GM12878 (cell line): ENCODE measurements around the gene INSC. TPM values are rescaled to one million over a fixed set of nuclear protein-coding genes. Genes with fewer than 3 reads are reported as not detected.

Experiments
- ATAC-seq: fragments of 200-7000 bp; cut with Tn5 transposase; 3 replicates; pipeline ENCODE4 v1.9.1; 2020; ENCODE audit warnings: mild to moderate bottlenecking, moderate library complexity
- BruUV-seq: library from RNA; stranded (reverse); fragments of 400-500 nt; replicated peaks from 2 replicates; lab custom pipeline; 2021; lab: Mats Ljungman, UMichigan
- CTCF ChIA-PET: fragments of 300-600 bp; sonication (Branson Sonifier 250); formaldehyde crosslinking; extraction: SDS; loops from one replicate; lab custom pipeline; 2021; ENCODE audit warnings: inconsistent platforms; lab: Yijun Ruan, JAX
- POLR2A ChIA-PET: fragments of 350-600 bp; formaldehyde crosslinking; extraction: SDS; loops from one replicate; lab custom pipeline; 2021; ENCODE audit warnings: inconsistent platforms; lab: Charles Lee
- RAD21 ChIA-PET: fragments of 300-600 bp; sonication (Branson Sonifier 250); formaldehyde crosslinking; loops from one replicate; lab custom pipeline; 2023; ENCODE audit warnings: antibody characterized with exemption; ENCODE audit not compliant: unreplicated experiment; lab: Charles Lee
- SMC1A ChIA-PET: fragments of 300-600 bp; sonication (Branson Sonifier 250); formaldehyde crosslinking; loops from one replicate; lab custom pipeline; 2023; ENCODE audit not compliant: unreplicated experiment, uncharacterized antibody; lab: Charles Lee
- DNase-seq: peaks from one replicate; pipeline ENCODE4 v3.0.0-alpha.2; 2011; ENCODE audit warnings: low read depth, low spot score
- FAIRE-seq: peaks from 3 replicates; lab custom pipeline; 2011; peaks lifted over from hg19 to GRCh38; lab: Jason Lieb, UNC
- H2AFZ ChIP-seq: 2 replicates; pipeline ENCODE4 v1.6.0; 2011; ENCODE audit warnings: low read depth, low read length, control low read depth; ENCODE audit not compliant: control insufficient read depth
- H3K27ac ChIP-seq: 2 replicates; pipeline ENCODE4 v1.5.1; 2011; ENCODE audit warnings: control low read depth; ENCODE audit not compliant: control insufficient read depth, insufficient read depth
- H3K27me3 ChIP-seq, 2 experiments: replicated peaks in 1 of 2; 2 replicates each; pipeline versions ENCODE4 v1.6.0 to v1.6.1; 2011; ENCODE audit warnings: low read length in 1 of 2; ENCODE audit not compliant: control insufficient read depth in 2 of 2, insufficient read depth in 2 of 2
- H3K36me3 ChIP-seq, 2 experiments: 2 replicates each; pipeline ENCODE4 v1.5.1; 2011; ENCODE audit warnings: low read length in 1 of 2; ENCODE audit not compliant: control insufficient read depth in 2 of 2, insufficient read depth in 2 of 2
- H3K4me1 ChIP-seq: 2 replicates; pipeline ENCODE4 v1.6.1; 2011; ENCODE audit warnings: mild to moderate bottlenecking, low read length, moderate library complexity, mixed read lengths; ENCODE audit not compliant: control insufficient read depth, insufficient read depth
- H3K4me2 ChIP-seq: 2 replicates; pipeline ENCODE4 v1.6.0; 2011; ENCODE audit warnings: control low read depth; ENCODE audit not compliant: control insufficient read depth, insufficient read depth
- H3K4me3 ChIP-seq: fragments of 200-600 bp; sonication (generic); 2 replicates; pipeline ENCODE4 v1.5.1; 2016
- H3K79me2 ChIP-seq: 2 replicates; pipeline ENCODE4 v1.6.0; 2011; ENCODE audit warnings: low read length; ENCODE audit not compliant: control insufficient read depth, insufficient read depth
- H3K9ac ChIP-seq: 2 replicates; pipeline ENCODE4 v1.8.0; 2011; ENCODE audit warnings: low read length, control low read depth, mixed read lengths; ENCODE audit not compliant: control insufficient read depth, insufficient read depth
- H3K9me3 ChIP-seq: replicated peaks from 3 replicates; pipeline ENCODE4 v1.5.1; 2011; ENCODE audit warnings: mild to moderate bottlenecking, low read length; ENCODE audit not compliant: control insufficient read depth, insufficient read depth
- H4K20me1 ChIP-seq: 2 replicates; pipeline ENCODE4 v1.6.0; 2011; ENCODE audit not compliant: control insufficient read depth, insufficient read depth
- ASH2L ChIP-seq: fragments of 300-600, 200-600 bp; sonication (generic); IDR thresholded peaks from 2 replicates; pipeline ENCODE4 v1.6.1; 2017; ENCODE audit warnings: low read depth, mild to moderate bottlenecking, borderline replicate concordance
- BHLHE40 ChIP-seq, 2 experiments: fragments of 450-650 bp in 1 of 2; IDR thresholded peaks; 2 replicates each; pipeline ENCODE4 v1.6.1; 2011 to 2017; ENCODE audit warnings: low read depth in 2 of 2, borderline replicate concordance in 1 of 2, improper control_type of control experiment in 1 of 2, low read length in 1 of 2, mild to moderate bottlenecking in 1 of 2
- FOXK2 ChIP-seq: fragments of 450-650 bp; IDR thresholded peaks from 2 replicates; pipeline ENCODE4 v1.6.1; 2017; ENCODE audit warnings: mild to moderate bottlenecking, moderate library complexity
- GABPA ChIP-seq: IDR thresholded peaks from 2 replicates; pipeline ENCODE4 v1.6.1; 2014; ENCODE audit warnings: antibody characterized with exemption, low read depth, mild to moderate bottlenecking, inconsistent platforms
- JUND ChIP-seq: IDR thresholded peaks from 2 replicates; pipeline ENCODE4 v1.6.1; 2012; ENCODE audit warnings: low read depth, mild to moderate bottlenecking, low read length, improper control_type of control experiment, moderate library complexity
- KAT2A ChIP-seq: conservative IDR thresholded peaks from 2 replicates; pipeline ENCODE4 v1.6.1; 2011; ENCODE audit warnings: low read depth, low read length; ENCODE audit not compliant: control insufficient read depth
- MEF2A ChIP-seq: IDR thresholded peaks from 2 replicates; pipeline ENCODE4 v1.6.1; 2011; ENCODE audit warnings: low read depth, mild to moderate bottlenecking, low read length, moderate library complexity; ENCODE audit not compliant: insufficient read depth
- NR2C2 ChIP-seq: IDR thresholded peaks from 2 replicates; pipeline ENCODE4 v1.6.1; 2011; ENCODE audit warnings: borderline replicate concordance, low read depth; ENCODE audit not compliant: control insufficient read depth, insufficient read length
- SKIL ChIP-seq: fragments of 450-650 bp; IDR thresholded peaks from 2 replicates; pipeline ENCODE4 v1.6.1; 2017; ENCODE audit warnings: mild to moderate bottlenecking, low read depth, inconsistent platforms; ENCODE audit not compliant: poor library complexity, severe bottlenecking
- TARDBP ChIP-seq: IDR thresholded peaks from 2 replicates; pipeline ENCODE4 v1.6.1; 2016; ENCODE audit warnings: borderline replicate concordance
- ZBTB40 ChIP-seq: fragments of 450-650 bp; IDR thresholded peaks from 2 replicates; pipeline ENCODE4 v1.6.1; 2016; ENCODE audit warnings: mild to moderate bottlenecking, moderate library complexity, borderline replicate concordance
- ZZZ3 ChIP-seq: IDR thresholded peaks from 2 replicates; pipeline ENCODE4 v1.6.1; 2011; ENCODE audit warnings: low read depth; ENCODE audit not compliant: control insufficient read depth, insufficient read length
- WGBS: methylation state at CpG from one replicate; pipeline ENCODE4 v1.1.6; 2016; ENCODE audit warnings: low lambda C conversion rate; ENCODE audit not compliant: insufficient replicate concordance, insufficient coverage; ENCODE audit errors: missing lambda C conversion rate; 5-methylcytosine and 5-hydroxymethylcytosine counted together
- in situ Hi-C: fragments of 300-500 bp; cut with MboI; formaldehyde crosslinking; loops from 9 replicates; pipeline ENCODE4 v1.14.3; 2018; ENCODE audit warnings: mixed read lengths
- intact Hi-C: fragments of 100-400 bp; cut with micrococcal nuclease; formaldehyde crosslinking; loops from one replicate; pipeline ENCODE4 v1.14.2; 2022; ENCODE audit not compliant: unreplicated experiment
- polyA plus RNA-seq, 11 experiments: library from polyadenylated mRNA; depleted of rRNA in 4 of 11; unstranded in 6 of 11; stranded (reverse) in 5 of 11; fragments of >200 nt; fragmentation: Nextera tagmentation in 4 of 11; fragmentation: Illumina TruSeq in 1 of 11; extraction: Ambion mirVana in 4 of 11; extraction: Trizol in 1 of 11; gene quantifications; 1 replicate in 1 of 11; 2 replicates in 10 of 11; pipeline versions ENCODE4 v1.2.1 to v1.2.3, GENCODE V29; 2011 to 2016; ENCODE audit warnings: inconsistent platforms in 2 of 11, missing spikeins in 2 of 11, low read depth in 1 of 11
- total RNA-seq, 4 experiments: library from RNA; depleted of rRNA in 3 of 4; stranded (reverse); fragments of >200 nt in 3 of 4; fragmentation: Illumina TruSeq in 1 of 4; extraction: Trizol in 1 of 4; gene quantifications; 2 replicates each; pipeline versions ENCODE4 v1.2.1 to v1.2.3, GENCODE V29; 2013 to 2021
- TF ChIP-seq, protein P1 (sequence below): fragments of 450-650 bp; IDR thresholded peaks from 2 replicates; pipeline ENCODE4 v1.6.1; 2017; ENCODE audit warnings: antibody characterized with exemption, mild to moderate bottlenecking, moderate library complexity

Gene INSC
- total and polyA plus RNA-seq, 10 of the 15 experiments (the other 5 are each of a cell fraction or from before 2014, with no cell fraction given), result 0.13 to 0.33 TPM; not detected in 8

DNA sequence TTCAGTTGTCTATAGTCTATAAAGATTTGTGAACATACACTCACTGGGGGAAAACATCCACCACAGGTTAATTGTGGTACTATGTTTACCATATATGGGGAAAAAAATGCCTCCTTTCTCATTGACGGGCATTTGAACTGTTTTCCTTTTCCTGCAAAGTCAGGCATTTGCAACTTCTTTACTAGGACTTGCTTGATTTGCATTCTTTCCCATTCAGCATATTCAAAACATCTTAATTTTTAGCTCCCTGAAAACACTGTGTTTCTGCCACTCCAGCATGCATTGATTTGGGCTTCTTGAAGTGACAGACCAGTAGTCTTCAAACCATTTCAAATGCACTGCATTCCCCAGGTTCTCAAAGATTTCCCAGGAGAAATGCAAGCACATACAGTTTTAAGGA lies 67.6 kb downstream of the INSC start:
- DNase-seq, result no peak
- no peak overlapping the region for H2AFZ ChIP-seq
- H3K4me1 ChIP-seq, result no peaks in the 10 kb centered on the region; the same call in 1 of the 2 replicates
- H3K27me3 ChIP-seq, result no peaks in the 10 kb centered on the region; a peak in 1 of 4 replicates
- no peak overlapping the region for H3K9ac ChIP-seq
- ChIA-PET CTCF (interaction anchor here (1.0 kb wide), 1 partner anchor 82 kb away, joined by 3 read pairs; no protein-coding TSS in a partner anchor), POLR2A (no interaction called here), RAD21 (no interaction called here), SMC1A (no interaction called here)
- WGBS, result 93% methylated on average over 1 of the region's 1 CpG
- FAIRE-seq, result no peak
- no peaks in the 10 kb centered on the region for H4K20me1 ChIP-seq
- H3K36me3 ChIP-seq, result no peaks in the 10 kb centered on the region
- TF ChIP-seq GABPA (no peak), ZZZ3 (no peak), TARDBP (no peak), NR2C2 (no peak), BHLHE40 (IDR thresholded peaks at IDR 0.05; ENCODE audit: borderline replicate concordance in 1 of 2, low read depth in 2 of 2, low read length in 1 of 2) (no peak), JUND (no peak), MEF2A (no peak), KAT2A (no peak), FOXK2 (no peak), ASH2L (no peak), ZBTB40 (no peak), SKIL (no peak)
- TF ChIP-seq, protein P1, sequence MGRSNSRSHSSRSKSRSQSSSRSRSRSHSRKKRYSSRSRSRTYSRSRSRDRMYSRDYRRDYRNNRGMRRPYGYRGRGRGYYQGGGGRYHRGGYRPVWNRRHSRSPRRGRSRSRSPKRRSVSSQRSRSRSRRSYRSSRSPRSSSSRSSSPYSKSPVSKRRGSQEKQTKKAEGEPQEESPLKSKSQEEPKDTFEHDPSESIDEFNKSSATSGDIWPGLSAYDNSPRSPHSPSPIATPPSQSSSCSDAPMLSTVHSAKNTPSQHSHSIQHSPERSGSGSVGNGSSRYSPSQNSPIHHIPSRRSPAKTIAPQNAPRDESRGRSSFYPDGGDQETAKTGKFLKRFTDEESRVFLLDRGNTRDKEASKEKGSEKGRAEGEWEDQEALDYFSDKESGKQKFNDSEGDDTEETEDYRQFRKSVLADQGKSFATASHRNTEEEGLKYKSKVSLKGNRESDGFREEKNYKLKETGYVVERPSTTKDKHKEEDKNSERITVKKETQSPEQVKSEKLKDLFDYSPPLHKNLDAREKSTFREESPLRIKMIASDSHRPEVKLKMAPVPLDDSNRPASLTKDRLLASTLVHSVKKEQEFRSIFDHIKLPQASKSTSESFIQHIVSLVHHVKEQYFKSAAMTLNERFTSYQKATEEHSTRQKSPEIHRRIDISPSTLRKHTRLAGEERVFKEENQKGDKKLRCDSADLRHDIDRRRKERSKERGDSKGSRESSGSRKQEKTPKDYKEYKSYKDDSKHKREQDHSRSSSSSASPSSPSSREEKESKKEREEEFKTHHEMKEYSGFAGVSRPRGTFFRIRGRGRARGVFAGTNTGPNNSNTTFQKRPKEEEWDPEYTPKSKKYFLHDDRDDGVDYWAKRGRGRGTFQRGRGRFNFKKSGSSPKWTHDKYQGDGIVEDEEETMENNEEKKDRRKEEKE, result no peak
- no peak overlapping the region for H3K4me3 ChIP-seq
- H3K27ac ChIP-seq, result no peak overlapping the region
- H3K9me3 ChIP-seq, result no peaks in the 10 kb centered on the region
- BruUV-seq, result no TSS peak
- no peaks in the 10 kb centered on the region for H3K79me2 ChIP-seq
- intact Hi-C loops (no loop called here), in situ Hi-C loops (no loop called here)
- ATAC-seq, result no peak
- no peak overlapping the region for H3K4me2 ChIP-seq
